ENCODE data around the gene ZNF362. TPM values are rescaled to one million over a fixed set of nuclear protein-coding genes. Genes with fewer than 3 reads are reported as not detected.
A peak's percentile ranks its signal among the peaks of the same experiment; 100 is the strongest.

Gene ZNF362
- total and polyA plus RNA-seq, 10 of the 15 experiments (the other 5 are each of a cell fraction or from before 2014, with no cell fraction given): 0.74 to 22.8 (median 7.4) TPM

GRCh38 chr1:33322870-33323585, 66.7 kb downstream of the ZNF362 start:
- CTCF ChIA-PET: interaction anchor here (0.7 to 1.3 kb wide), 3 partner anchors 10 to 27 kb away, joined by 4 to 5 read pairs (median 4); no protein-coding TSS in a partner anchor

More at GRCh38 chr1:33322870-33323585, 66.7 kb downstream of the ZNF362 start:
- ChIA-PET RAD21 (ENCODE audit: unreplicated experiment) (no interaction called here), POLR2A (no interaction called here), SMC1A (ENCODE audit: uncharacterized antibody, unreplicated experiment) (no interaction called here)
- in situ Hi-C loops (cut with MboI): no loop called here
- H3K27ac ChIP-seq (ENCODE audit: control insufficient read depth, insufficient read depth): no peak overlapping the region
- intact Hi-C loops (cut with micrococcal nuclease; ENCODE audit: unreplicated experiment): no loop called here
- peak; percentile 68 for ATAC-seq
- no TSS peak for BruUV-seq (replicated peaks)
- DNase-seq (ENCODE audit: low read depth, low spot score): no peak
- H3K36me3 ChIP-seq (ENCODE audit: control insufficient read depth in 2 of 2, insufficient read depth in 2 of 2, low read length in 1 of 2): peaks cover 14 to 19% of the 10 kb centered on the region in 2 experiments; a peak in 3 of 4 replicates
- no peaks in the 10 kb centered on the region for H4K20me1 ChIP-seq (ENCODE audit: control insufficient read depth, insufficient read depth)
- H3K4me3 ChIP-seq: no peak overlapping the region
- 54% methylated on average over 10 of the region's 10 CpGs for WGBS (ENCODE audit: insufficient coverage, insufficient replicate concordance, low lambda C conversion rate, missing lambda C conversion rate)
- no peak overlapping the region for H3K9ac ChIP-seq (ENCODE audit: control insufficient read depth, insufficient read depth, low read length)
- TF ChIP-seq USF1 (IDR thresholded peaks at IDR 0.05; ENCODE audit: borderline replicate concordance, extremely low read length, insufficient read depth, low read depth, low read length) (no peak), ZNF207 (IDR thresholded peaks at IDR 0.05; ENCODE audit: borderline replicate concordance) (no peak), PAX5 (IDR thresholded peaks at IDR 0.05; ENCODE audit: borderline replicate concordance, low read depth, low read length) (peak; percentile 92), CBX5 (IDR thresholded peaks at IDR 0.05; ENCODE audit: low read depth) (no peak), STAT1 (conservative IDR thresholded peaks at IDR 0.05) (no peak), NKRF (conservative IDR thresholded peaks at IDR 0.05) (no peak), RUNX3 (IDR thresholded peaks at IDR 0.05; ENCODE audit: low read length) (peak; percentile 33; the same call in 1 of the 2 replicates)
- TF ChIP-seq, protein P1, sequence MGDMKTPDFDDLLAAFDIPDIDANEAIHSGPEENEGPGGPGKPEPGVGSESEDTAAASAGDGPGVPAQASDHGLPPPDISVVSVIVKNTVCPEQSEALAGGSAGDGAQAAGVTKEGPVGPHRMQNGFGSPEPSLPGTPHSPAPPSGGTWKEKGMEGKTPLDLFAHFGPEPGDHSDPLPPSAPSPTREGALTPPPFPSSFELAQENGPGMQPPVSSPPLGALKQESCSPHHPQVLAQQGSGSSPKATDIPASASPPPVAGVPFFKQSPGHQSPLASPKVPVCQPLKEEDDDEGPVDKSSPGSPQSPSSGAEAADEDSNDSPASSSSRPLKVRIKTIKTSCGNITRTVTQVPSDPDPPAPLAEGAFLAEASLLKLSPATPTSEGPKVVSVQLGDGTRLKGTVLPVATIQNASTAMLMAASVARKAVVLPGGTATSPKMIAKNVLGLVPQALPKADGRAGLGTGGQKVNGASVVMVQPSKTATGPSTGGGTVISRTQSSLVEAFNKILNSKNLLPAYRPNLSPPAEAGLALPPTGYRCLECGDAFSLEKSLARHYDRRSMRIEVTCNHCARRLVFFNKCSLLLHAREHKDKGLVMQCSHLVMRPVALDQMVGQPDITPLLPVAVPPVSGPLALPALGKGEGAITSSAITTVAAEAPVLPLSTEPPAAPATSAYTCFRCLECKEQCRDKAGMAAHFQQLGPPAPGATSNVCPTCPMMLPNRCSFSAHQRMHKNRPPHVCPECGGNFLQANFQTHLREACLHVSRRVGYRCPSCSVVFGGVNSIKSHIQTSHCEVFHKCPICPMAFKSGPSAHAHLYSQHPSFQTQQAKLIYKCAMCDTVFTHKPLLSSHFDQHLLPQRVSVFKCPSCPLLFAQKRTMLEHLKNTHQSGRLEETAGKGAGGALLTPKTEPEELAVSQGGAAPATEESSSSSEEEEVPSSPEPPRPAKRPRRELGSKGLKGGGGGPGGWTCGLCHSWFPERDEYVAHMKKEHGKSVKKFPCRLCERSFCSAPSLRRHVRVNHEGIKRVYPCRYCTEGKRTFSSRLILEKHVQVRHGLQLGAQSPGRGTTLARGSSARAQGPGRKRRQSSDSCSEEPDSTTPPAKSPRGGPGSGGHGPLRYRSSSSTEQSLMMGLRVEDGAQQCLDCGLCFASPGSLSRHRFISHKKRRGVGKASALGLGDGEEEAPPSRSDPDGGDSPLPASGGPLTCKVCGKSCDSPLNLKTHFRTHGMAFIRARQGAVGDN (IDR thresholded peaks at IDR 0.05): no peak
- H3K4me2 ChIP-seq (ENCODE audit: control insufficient read depth, insufficient read depth): no peak overlapping the region
- no peaks in the 10 kb centered on the region for H3K9me3 ChIP-seq (replicated peaks; ENCODE audit: control insufficient read depth, insufficient read depth, low read length)
- H3K4me1 ChIP-seq (ENCODE audit: control insufficient read depth, insufficient read depth, low read length): no peaks in the 10 kb centered on the region
- no peak for FAIRE-seq
- no peak overlapping the region for H2AFZ ChIP-seq (ENCODE audit: control insufficient read depth, low read depth, low read length)
- no peaks in the 10 kb centered on the region for H3K79me2 ChIP-seq (ENCODE audit: control insufficient read depth, insufficient read depth, low read length)
- no peaks in the 10 kb centered on the region for H3K27me3 ChIP-seq (replicated peaks in 1 of 2; ENCODE audit: control insufficient read depth in 2 of 2, insufficient read depth in 2 of 2, low read length in 1 of 2)

All from GM12878 (cell line).